HG03066 (cell line): ENCODE measurements around the gene CNRIP1.
"Not testable (repeated sequence)": the region's sequence is repeated elsewhere in the genome, so short reads cannot be mapped to it uniquely, and the experiment has no call there.

Source experiments
- ATAC-seq: cut with Tn5 transposase; IDR thresholded peaks from one replicate; pipeline ENCODE4 v1.9.1; 2021; ENCODE audit warnings: low read depth; ENCODE audit not compliant: unreplicated experiment

Gene CNRIP1

DNA sequence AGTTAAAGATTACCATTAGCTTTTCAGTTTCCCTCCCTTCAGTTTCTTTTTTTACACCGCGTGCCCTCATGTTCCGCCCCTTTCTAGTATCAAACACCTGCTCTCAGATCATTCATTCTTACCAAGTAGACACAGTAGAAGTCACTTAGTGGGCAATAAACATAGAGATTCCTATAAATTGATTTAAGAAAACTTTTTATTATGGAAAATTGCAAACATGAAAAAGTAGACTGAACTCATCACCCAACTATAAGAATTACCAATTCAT is 21.2 kb upstream of the CNRIP1 start:
- ATAC-seq = no peak

DNA sequence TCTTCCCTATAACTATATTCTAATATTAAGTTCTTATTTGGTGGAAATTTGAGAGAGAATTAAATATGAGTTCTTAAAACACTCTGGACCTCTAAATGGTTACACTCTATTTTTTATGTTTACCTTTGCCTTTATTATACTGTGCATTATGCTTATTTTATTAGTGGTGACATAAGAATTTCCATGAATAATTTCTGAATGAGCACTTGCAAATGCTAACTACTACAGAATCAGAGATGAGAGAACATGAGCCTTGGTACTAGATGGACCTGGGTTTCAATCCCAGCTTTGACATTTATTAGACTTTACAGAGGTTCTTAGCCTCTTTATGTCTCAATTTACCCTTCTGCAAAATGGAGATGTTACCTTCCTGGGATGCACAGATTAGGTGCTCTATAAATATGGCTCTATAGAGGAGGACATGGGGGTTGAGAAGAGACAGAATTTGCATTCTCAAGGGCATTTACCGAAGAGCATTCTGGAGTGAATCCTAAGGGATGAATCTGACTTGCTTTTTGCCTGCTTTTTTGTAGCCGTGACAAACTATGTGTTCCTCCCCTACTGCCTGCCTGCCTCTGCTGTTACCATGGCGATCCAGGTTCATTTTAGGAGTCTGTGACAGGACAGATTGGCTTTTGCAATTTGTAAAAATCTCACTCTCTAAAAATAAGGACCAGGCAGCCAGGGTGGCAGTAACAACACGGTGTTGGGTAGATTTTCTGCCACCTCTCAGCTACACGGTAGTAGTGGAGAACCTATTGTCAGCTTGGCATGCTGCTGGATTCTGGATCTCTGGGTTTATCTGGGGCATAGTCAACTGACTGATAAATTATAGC is 20.7 kb upstream of the CNRIP1 start:
- ATAC-seq = no peak

DNA sequence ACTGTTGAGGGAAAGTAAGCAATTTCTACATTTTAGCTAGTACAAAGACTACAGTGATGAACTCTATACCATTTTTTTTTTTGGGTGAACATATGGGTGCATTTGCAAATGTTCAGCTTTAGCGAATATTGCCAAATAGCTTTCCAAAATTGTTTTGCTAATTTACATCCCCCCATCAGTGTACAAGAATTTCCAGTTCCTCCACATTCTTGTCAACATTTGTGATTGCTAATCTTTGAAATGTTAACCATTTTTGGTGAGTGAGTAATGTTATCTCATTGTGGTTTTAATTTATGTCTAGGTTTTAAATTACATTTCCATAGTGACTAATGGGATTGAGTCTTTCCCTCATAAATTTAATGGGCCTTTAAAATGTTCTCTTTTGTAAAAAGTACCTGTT is 16.4 kb upstream of the CNRIP1 start:
- ATAC-seq = no peak

DNA sequence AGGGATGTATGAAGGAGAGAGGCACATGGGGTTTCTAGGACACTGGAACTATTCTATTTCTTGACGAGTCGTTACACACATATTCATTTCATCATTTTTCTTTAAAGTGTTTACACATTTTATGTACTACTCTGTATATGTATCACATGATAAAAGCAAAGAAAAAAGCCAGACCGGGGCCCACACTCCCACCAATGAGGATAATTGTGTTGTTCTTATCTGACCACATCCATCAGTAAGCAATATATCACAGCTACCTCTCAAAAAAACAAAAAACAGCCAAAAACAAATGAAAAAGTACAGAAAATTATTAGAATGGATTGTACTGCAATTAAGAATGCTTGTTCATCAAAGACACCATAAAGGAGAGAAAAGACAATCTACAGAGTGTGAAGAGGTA is 14.2 kb upstream of the CNRIP1 start:
- no peak for ATAC-seq

DNA sequence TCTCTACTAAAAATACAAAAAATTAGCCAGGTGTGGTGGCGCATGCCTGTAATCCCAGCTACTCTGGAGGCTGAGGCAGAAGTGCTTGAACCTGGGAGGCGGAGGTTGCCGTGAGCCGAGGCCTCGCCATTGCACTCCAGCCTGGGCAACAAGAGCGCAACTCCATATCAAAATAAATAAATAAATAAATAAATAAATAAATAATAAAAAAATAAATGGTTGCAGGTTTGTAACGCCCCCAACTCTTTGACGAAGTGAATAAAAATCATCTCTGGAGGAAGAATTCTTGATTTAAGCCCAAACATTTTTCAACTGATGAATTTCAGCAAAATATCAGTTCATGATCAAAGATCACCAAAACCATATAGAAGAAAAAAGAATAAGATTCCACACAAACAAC is 13.3 kb upstream of the CNRIP1 start:
- ATAC-seq = no peak

DNA sequence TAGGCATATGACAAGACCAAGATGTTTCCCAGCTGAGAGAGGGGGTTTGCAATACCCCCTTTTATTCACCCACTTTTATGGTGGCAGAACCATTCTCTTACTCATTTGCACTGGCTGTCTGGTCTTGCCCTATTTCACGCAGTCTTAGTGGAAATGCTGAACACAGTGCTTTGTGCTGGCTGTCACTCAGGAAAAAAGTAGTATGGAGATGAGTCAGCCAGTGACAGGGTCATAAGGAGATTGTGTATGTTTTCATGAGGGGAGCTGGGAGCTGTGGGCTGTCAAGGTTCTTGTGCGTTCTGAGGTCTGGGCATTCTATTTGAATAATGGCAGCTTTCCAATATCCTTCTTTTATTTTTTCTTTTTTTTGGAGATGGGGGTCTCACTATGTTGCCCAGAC is 10.9 kb upstream of the CNRIP1 start:
- no peak for ATAC-seq

DNA sequence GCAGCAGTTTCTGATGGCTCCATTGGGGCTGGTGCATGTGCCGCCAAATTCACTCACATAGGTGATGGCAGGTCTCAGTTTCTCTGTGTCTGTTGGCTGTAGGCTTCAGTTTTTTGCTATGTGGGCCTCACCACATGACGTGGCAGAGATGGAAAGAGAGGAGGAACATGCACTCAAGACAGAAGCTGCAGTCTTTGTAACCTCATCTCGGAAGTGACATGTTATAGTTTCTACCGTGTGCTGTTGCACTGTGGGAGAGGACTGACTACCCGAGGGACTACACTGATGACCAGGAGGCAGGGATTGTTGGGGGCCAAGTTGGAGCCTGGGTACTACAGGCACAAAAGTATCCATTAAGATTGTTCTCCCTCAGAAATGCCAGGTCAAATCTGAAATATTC is 9.2 kb upstream of the CNRIP1 start:
- no peak for ATAC-seq

DNA sequence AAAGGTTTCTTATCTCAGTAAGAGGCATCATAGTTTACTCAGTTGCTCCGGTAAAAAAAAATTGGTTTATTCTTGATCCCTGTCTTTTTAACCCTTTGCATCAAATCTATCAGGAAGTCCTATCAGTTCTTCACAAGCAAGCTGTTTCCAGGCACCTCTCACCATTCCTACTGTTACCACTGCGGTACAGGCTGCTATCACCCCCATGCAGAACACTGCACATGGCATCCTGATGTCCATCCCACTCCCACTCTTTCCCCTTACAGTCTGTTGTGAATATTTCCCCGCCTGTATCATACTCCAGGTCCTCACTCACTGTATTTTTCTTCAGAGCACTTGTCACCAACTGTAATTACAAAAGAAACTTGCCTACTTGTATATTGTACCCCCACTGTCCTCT is 5.3 kb upstream of the CNRIP1 start:
- no peak for ATAC-seq

DNA sequence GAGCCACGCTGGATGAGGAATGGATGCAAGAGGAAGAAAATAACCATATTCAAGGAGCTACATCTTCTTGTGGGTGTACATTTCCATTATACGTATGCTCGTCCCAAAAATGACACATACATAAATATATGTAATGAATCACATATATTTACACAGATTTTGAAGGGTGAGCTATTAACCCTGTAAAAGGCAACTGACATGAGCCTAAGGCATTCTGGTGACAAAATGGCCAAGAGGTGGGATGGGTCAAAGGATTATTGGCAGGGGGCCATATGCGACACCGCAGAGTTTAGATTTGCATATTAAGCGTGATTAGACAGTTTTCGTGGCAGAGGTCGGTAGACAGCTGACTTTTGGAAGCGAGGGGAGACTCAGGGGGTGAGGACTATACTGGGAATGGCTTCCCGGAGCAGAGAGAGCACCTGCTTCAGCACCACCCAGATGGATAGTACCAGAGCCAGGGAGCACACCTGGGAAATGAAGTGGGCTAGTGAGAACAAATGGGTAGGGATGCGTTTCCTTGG is 431 bp upstream of the CNRIP1 start:
- ATAC-seq = no peak

DNA sequence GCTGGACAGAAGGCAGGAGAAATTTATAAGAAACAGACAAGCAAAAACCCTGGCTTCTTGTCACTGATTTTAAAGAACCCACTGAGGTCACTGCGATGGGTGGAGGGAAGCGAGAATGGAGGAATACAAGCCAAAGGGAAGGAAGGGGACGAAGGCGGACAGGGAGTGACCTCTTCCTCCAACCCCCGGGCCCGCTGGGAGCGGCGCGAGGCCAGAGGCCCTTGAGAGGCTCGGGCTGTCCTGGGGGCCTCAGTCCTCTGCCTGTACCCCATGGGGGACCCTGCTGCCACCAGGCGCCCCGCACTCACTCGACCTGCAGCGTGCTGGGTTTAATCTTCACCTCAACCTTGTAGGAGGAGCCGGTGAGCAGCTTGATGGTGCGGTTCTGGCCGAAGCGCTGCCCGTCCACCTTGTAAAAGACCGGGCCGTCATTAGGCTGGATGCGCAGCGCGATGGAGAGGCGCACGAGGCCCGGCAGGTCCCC is 793 bp downstream of the CNRIP1 start:
- no peak for ATAC-seq

DNA sequence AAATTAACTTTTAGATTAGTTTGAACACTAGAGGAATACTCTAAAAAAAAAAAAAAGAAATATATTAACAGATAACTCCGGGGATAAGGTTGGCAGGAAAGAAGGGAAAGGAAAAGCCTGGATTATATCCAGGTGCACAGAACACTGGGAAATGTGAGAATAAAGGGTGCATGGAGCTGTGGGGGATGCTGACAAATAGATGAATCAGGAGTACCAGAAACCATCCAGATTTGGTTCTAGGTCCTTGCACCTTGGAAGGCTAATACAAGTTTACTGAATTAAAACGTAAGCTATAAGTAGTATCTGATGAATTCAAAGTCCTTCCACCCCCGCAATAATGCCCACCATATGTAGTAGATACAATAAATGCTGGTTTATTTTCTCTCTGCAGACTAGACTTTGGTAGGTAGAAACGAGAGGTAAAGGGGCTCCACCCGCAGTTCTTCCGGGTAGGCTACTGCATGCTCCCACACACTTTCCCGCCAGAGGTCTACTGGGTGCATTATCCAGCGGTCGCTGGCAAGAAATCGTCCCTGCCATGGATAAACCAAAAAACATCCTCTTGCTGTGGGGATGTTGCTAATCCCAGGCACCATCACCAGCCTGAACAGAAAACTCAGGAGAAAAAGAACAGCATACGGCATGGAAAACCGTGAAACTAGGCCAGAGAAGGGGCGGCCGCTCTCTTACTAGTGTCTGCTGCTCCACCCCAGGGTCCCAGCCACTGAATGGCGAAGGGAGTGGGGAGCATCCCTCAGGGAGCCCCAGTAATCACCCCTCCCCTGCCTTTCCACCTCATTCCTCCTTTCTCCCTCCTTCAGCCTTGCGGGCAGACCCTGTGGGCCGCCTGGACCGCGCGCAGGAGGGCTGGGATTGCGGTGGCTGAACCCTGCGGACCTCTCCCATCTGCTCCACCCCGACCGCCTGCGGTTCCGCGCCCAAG is 1.5 kb downstream of the CNRIP1 start:
- no peak for ATAC-seq

DNA sequence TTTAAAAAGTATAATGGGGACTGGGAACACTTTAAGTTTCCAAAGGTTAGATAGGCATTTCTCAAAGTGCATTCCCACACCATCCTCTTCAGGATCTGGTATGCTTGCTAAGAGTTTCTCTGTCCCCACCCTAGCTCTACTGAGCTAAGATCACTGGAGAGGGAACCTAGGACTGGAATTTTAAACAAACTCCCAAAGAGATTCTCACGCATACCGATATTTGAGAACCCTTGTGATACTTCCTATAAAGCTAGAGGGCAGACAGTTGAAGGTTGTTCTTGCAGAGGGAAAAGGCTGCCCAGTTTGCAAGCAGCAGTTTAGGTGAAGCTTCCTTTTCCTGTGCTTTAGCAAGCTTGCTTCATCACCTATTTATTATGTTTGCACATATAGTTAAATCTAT is 3.6 kb downstream of the CNRIP1 start:
- no peak for ATAC-seq

DNA sequence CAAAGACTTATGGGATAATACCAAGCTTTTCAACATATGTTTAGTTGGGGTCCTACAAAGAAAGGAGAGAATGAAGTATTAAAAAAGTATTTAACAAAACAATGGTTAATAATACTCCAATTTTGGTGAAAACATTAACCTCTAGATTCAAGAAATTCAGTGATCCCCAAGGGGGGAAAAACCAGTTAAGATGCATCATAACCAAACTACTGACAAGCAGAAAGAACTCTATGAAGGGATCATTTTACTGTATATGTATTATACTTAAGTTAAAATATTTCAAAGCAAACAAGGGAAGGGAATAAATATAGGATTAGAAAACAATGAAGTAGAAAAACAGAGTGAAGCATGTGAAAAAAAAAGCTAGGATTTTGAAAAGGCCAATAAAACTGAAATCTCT is 8.7 kb downstream of the CNRIP1 start:
- ATAC-seq = no peak

DNA sequence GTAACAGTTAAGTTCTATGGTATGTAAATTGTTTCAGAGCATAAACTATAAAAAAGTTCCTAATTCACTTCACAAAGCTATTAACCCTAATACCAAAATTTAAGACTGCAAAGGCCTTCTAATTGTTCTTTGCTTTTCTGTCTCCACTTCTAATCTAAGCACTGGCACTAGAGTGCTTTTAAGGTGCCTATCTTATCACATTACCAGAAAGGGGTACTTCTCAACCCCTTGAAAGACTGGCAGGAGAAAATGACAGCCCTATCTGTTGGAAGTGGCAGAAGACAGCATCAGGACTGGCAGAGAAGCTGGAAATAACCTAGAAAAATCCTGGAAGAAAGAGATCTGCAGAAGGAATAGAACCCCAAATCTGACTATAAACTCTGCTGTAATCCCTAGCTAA is 10.3 kb downstream of the CNRIP1 start:
- no peak for ATAC-seq

DNA sequence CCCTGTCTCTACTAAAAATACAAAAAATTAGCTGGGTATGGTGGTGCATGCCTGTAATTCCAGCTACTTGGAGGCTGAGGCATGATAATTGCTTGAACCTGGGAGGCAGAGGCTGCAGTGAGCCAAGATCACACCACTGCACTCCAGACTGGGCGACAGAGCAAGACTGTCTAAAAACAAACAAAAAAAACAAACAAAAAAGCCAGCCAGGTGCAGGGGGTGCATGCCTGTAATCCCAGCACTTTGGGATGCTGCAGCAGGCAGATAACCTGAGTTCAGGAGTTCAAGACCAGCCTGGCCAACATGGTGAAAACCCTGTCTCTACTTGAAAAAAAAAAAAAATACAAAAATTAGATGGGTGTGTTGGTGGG is 15.9 kb downstream of the CNRIP1 start:
- ATAC-seq = not testable (repeated sequence)

DNA sequence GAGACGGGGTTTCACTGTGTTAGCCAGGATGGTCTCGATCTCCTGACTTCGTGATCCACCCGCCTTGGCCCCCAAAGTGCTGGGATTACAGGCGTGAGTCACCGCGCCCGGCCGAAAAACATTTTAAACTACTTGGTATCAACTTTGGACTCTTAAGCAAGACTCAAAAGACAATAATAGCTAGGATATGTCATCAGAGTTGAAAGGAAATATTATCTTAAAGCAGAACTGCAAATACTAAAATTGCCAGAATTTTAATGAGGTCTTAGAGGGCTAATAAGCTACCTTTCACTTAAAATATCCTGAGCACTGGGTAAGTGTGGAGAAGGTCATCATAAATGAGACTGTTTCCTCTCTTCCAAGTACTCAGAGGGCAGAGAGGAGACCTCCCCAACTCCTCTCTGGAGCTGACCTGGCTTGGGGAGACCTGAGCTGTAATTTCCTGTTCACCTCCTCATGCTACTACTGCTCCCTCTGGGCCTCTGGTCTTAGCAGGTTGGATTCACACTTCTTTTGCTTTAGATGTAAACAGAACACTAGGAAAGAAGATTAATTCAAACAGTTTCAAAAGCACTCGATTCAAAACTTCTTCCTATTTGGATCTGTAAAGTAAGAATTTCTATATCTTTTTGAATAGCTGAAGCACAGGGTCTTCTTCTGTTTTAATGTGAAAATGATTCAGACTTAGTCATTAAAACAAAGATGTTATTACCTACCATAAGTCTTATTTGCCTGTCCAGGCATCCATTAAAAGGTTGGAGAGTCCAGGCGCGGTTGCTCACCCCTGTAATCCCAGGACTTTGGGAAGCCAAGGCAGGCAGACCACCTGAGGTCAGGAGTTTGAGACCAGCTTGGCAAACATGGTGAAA is 16.5 kb downstream of the CNRIP1 start:
- no peak for ATAC-seq

DNA sequence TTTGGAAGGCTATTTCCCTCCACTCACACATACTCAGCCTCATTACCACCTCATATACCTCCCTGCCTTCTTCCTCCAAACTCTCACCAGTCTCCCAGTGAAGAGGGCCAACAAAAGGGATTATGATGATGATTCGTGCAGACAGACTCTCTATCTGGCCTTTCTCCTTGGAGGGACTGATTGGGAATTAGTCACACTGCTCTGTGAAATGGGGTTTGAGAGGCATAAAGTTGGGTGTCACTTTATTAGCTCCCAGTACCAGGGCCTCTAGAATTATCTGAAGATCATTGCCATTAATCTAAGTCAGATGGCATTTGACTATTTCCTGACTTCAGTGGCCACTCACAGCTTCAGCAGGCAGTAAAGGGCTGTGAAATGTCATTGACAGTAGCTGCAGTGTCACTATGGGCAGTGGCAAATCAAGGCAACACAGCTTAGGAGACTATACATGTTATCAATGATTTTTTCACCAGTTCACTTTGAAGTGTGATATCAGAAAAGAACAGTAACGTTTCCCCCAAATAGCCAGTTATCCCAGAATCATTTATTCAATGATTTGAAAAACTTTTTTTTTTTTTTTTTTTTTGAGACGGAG is 17.4 kb downstream of the CNRIP1 start:
- no peak for ATAC-seq

DNA sequence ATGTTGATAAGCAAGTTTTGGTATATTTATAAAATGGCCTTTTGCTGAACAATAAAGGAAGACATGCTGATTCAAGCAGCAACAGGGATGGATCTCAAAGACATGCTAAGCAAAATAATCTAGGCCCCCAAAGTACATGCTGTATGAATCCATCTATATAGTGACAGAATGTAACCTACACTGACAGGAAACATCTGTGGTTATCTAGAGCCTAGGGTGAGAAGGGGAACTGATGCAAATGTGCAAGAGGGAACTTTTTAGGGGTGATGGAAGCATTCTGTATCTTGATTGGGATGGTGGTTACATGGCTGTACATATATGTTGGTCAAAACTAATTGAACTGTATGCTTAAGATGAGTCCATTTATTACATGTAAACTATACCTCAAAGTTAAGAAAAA is 24.2 kb downstream of the CNRIP1 start:
- peak; percentile 76 for ATAC-seq

DNA sequence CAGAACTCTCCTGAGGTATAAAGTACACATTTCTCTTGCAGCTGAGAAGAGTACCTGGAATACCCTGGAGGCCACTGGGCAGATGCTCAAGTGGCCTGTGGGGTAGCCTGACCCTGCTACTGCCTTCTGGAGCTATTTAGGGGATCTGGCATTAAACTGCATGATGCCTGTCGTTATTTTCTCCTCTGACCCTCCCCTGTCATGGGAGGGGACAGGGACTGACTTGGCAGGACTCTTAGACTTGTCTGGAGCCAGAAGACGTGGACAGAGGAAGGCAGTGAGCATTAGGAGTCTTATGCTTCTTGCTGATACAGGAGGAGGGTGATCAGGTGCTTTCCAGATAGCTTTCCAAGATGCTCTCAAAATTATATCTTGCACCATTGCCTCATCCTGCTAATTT is 24.8 kb downstream of the CNRIP1 start:
- no peak for ATAC-seq

DNA sequence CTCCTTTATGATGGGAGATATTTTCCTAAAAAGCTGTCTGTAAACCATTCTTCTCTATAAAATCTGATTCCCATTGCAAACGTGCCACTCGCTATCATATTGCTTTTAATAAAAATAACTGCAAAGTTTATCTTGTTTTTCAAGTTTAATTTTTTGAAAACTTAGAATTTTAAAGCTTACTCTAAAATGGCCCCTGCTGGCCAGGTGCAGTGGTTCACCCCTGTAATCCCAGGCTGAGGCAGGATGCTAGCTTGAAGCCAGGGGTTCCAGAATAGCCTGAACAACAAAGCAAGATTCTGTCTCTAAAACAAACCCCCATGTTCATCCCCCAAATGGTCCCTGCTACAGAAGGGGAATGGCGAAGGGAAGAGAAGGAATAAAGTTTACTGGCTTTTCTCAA is 25.6 kb downstream of the CNRIP1 start:
- no peak for ATAC-seq
